Neural cell (in vitro differentiated cells): Measurements from ENCODE around the gene SAE1. TPM values are rescaled to one million over a fixed set of nuclear protein-coding genes. Genes with fewer than 3 reads are reported as not detected.

Experiments used
- H2AFZ ChIP-seq: fragments of 200-600, 300-800 bp; sonication (generic), shearing (Covaris generic); 2 replicates; pipeline ENCODE4 v1.6.0; 2014; ENCODE audit warnings: low read depth, mild to moderate bottlenecking, antibody characterized with exemption, low read length, moderate library complexity
- H3F3A ChIP-seq: fragments of 200-600 bp; shearing (Covaris generic); 2 replicates; pipeline ENCODE4 v1.6.1; 2016; ENCODE audit warnings: mild to moderate bottlenecking, moderate library complexity, mixed read lengths, antibody characterized with exemption, low read length; ENCODE audit not compliant: insufficient read depth, poor library complexity, severe bottlenecking
- H3K27ac ChIP-seq: fragments of 200-600, 300-800 bp; sonication (generic), shearing (Covaris generic); 2 replicates; pipeline ENCODE4 v1.5.1; 2014; ENCODE audit warnings: mild to moderate bottlenecking, low read length, moderate library complexity
- H3K27me3 ChIP-seq: fragments of 300-800, 200-600 bp; sonication (generic), shearing (Covaris generic); 2 replicates; pipeline ENCODE4 v1.6.0; 2014; ENCODE audit warnings: mild to moderate bottlenecking, low read depth, low read length, moderate library complexity; ENCODE audit not compliant: insufficient read depth
- H3K36me3 ChIP-seq: fragments of 300-800, 200-600 bp; sonication (generic), shearing (Covaris generic); 2 replicates; pipeline ENCODE4 v1.5.1; 2014; ENCODE audit warnings: mild to moderate bottlenecking, antibody characterized with exemption, low read length, moderate library complexity; ENCODE audit not compliant: insufficient read depth
- H3K4me2 ChIP-seq: fragments of 300-800, 200-600 bp; sonication (generic), shearing (Covaris generic); 2 replicates; pipeline ENCODE4 v1.6.0; 2014; ENCODE audit warnings: mild to moderate bottlenecking, low read length
- H3K4me3 ChIP-seq: fragments of 300-800, 200-600 bp; sonication (generic), shearing (Covaris generic); 2 replicates; pipeline ENCODE4 v1.5.1; 2014; ENCODE audit warnings: mild to moderate bottlenecking, low read length, moderate library complexity
- H3K79me2 ChIP-seq: fragments of 200-600 bp; shearing (Covaris generic); replicated peaks from 2 replicates; pipeline ENCODE4 v1.6.0; 2014; ENCODE audit warnings: mild to moderate bottlenecking, low read length, moderate library complexity; ENCODE audit not compliant: insufficient read depth
- H3K9ac ChIP-seq: fragments of 300-800, 200-600 bp; sonication (generic), shearing (Covaris generic); 2 replicates; pipeline ENCODE4 v1.6.1; 2016; ENCODE audit warnings: mild to moderate bottlenecking, low read length, mixed read lengths
- H3K9me2 ChIP-seq: fragments of 200-600 bp; shearing (Covaris generic); 2 replicates; pipeline ENCODE4 v1.6.1; 2016; ENCODE audit warnings: mild to moderate bottlenecking, low read length, mixed read lengths; ENCODE audit not compliant: insufficient read depth
- H3K9me3 ChIP-seq: fragments of 200-600, 300-800 bp; sonication (generic), shearing (Covaris generic); 2 replicates; pipeline ENCODE4 v1.6.1; 2016; ENCODE audit warnings: mild to moderate bottlenecking, mixed run types, low read length, moderate library complexity, mixed read lengths
- H4K20me1 ChIP-seq: fragments of 200-600 bp; shearing (Covaris generic); 2 replicates; pipeline ENCODE4 v1.6.1; 2016; ENCODE audit warnings: mild to moderate bottlenecking, mixed run types; ENCODE audit not compliant: insufficient read depth
- CTCF ChIP-seq: fragments of 450-650 bp; IDR thresholded peaks from 2 replicates; pipeline ENCODE4 v1.5.1; 2014; ENCODE audit warnings: antibody characterized with exemption, mild to moderate bottlenecking, moderate library complexity; ENCODE audit not compliant: poor library complexity, severe bottlenecking
- EP300 ChIP-seq: fragments of 450-650 bp; conservative IDR thresholded peaks from 2 replicates; pipeline ENCODE4 v1.6.1; 2014; ENCODE audit warnings: antibody characterized with exemption, mild to moderate bottlenecking, moderate library complexity; ENCODE audit not compliant: poor library complexity, severe bottlenecking
- EZH2 ChIP-seq: fragments of 200-600, 300-800 bp; shearing (Covaris generic), sonication (generic); IDR thresholded peaks from 2 replicates; pipeline ENCODE4 v1.6.1; 2014; ENCODE audit warnings: antibody characterized with exemption, low read length, borderline replicate concordance, mild to moderate bottlenecking; ENCODE audit not compliant: insufficient read depth, poor library complexity, severe bottlenecking
- MXI1 ChIP-seq: fragments of 450-650 bp; conservative IDR thresholded peaks from 2 replicates; pipeline ENCODE4 v1.6.1; 2014; ENCODE audit warnings: antibody characterized with exemption, mild to moderate bottlenecking; ENCODE audit not compliant: poor library complexity, severe bottlenecking
- POLR2AphosphoS5 ChIP-seq: IDR thresholded peaks from 2 replicates; pipeline ENCODE4 v1.6.1; 2012
- RAD21 ChIP-seq: fragments of 450-650 bp; conservative IDR thresholded peaks from 2 replicates; pipeline ENCODE4 v1.6.1; 2014; ENCODE audit warnings: antibody characterized with exemption, mild to moderate bottlenecking, moderate library complexity
- REST ChIP-seq: IDR thresholded peaks from 2 replicates; pipeline ENCODE4 v1.6.1; 2012; ENCODE audit warnings: borderline replicate concordance
- SMC3 ChIP-seq: fragments of 450-650 bp; conservative IDR thresholded peaks from 2 replicates; pipeline ENCODE4 v1.6.1; 2014; ENCODE audit warnings: antibody characterized with exemption, mild to moderate bottlenecking, moderate library complexity; ENCODE audit not compliant: poor library complexity
- TAF1 ChIP-seq: IDR thresholded peaks from 2 replicates; pipeline ENCODE4 v1.6.1; 2012; ENCODE audit warnings: low read depth
- polyA plus RNA-seq: library from polyadenylated mRNA; depleted of rRNA; stranded (reverse); fragments of >200 nt; gene quantifications from 2 replicates; pipeline ENCODE4 v1.2.3, GENCODE V29; 2014

SAE1 gene
- polyA plus RNA-seq, 1 donor from 2014 or later, result 178 TPM

GRCh38 chr19:47230054-47230920 lies 99.7 kb downstream of the SAE1 start:
- Histone ChIP-seq H3K79me2 (no peaks in the 10 kb centered on the region), H3K27ac (peak overlapping the region; percentile 55), H3K27me3 (no peaks in the 10 kb centered on the region), H3K4me2 (peak overlapping the region; percentile 19), H3K9me3 (no peaks in the 10 kb centered on the region), H3K9ac (peak overlapping the region; percentile 84), H2AFZ (no peak overlapping the region), H3K9me2 (no peaks in the 10 kb centered on the region), H3K36me3 (no peaks in the 10 kb centered on the region), H4K20me1 (no peaks in the 10 kb centered on the region), H3K4me3 (peak overlapping the region; percentile 92), H3F3A (no peaks in the 10 kb centered on the region)
- no peak for TF ChIP-seq TAF1
- TF ChIP-seq MXI1, result peak; percentile 21
- peak; percentile 5 for TF ChIP-seq POLR2AphosphoS5
- TF ChIP-seq REST, result no peak
- TF ChIP-seq CTCF, result peak; percentile 75
- no peak for TF ChIP-seq EZH2
- no peak for TF ChIP-seq RAD21
- TF ChIP-seq EP300, result peak; percentile 26
- peak; percentile 61 for TF ChIP-seq SMC3

- Histone ChIP-seq H4K20me1 (no peaks in the 10 kb centered on the region), H2AFZ (peak within 1 kb of the TSS; percentile 51), H3K27me3 (no peaks in the 10 kb centered on the region), H3K4me2 (peak within 1 kb of the TSS; percentile 19), H3F3A (no peaks in the 10 kb centered on the region), H3K36me3 (no peaks in the 10 kb centered on the region), H3K9me3 (no peaks in the 10 kb centered on the region), H3K9ac (peak within 1 kb of the TSS; percentile 84), H3K4me3 (peak within 1 kb of the TSS; percentile 92), H3K9me2 (no peaks in the 10 kb centered on the region), H3K79me2 (no peaks in the 10 kb centered on the region), H3K27ac (peak within 1 kb of the TSS; percentile 68)
- TF ChIP-seq EP300, result no peak
- no peak for TF ChIP-seq EZH2
- no peak for TF ChIP-seq RAD21
- TF ChIP-seq TAF1, result no peak
- TF ChIP-seq MXI1, result no peak
- TF ChIP-seq POLR2AphosphoS5, result peak; percentile 37
- TF ChIP-seq CTCF, result no peak
- TF ChIP-seq SMC3, result no peak
- TF ChIP-seq REST, result no peak
These were observed 100.2 kb downstream of the SAE1 start, which contains the start of gene BBC3 for GRCh38 chr19:47230921-47231214. Gene BBC3 (minus strand): TSS chr19:47231199. CDS start chr19:47228431, 2,768 bp downstream.
